HepG2 (cell line): ENCODE measurements around the gene ARG2. TPM values are rescaled to one million over a fixed set of nuclear protein-coding genes. Genes with fewer than 3 reads are reported as not detected.

Experiments
- ERF ChIP-seq: IDR thresholded peaks from 2 replicates; pipeline ENCODE4 v1.6.1; 2018; ENCODE audit warnings: missing biosample characterization, missing genetic modification reagents
- HNF1B ChIP-seq: sonication (generic); formaldehyde crosslinking; IDR thresholded peaks from 2 replicates; pipeline ENCODE4 v1.5.1; 2020; ENCODE audit warnings: mild to moderate bottlenecking, moderate library complexity, missing genetic modification reagents
- NCOA2 ChIP-seq: sonication (generic); formaldehyde crosslinking; IDR thresholded peaks from 2 replicates; pipeline ENCODE4 v1.8.0; 2022; ENCODE audit warnings: inconsistent platforms
- NCOR1 ChIP-seq: fragments of 200-600 bp; sonication (generic); IDR thresholded peaks from 2 replicates; pipeline ENCODE4 v1.7.0; 2017; ENCODE audit warnings: antibody characterized with exemption, low read length, borderline replicate concordance
- POLR2G ChIP-seq: fragments of 200-400 bp; formaldehyde crosslinking; IDR thresholded peaks from 2 replicates; pipeline ENCODE4 v1.6.1; 2018; ENCODE audit warnings: mild to moderate bottlenecking, low read depth, low read length, moderate library complexity
- RBM39 ChIP-seq: fragments of 200-400 bp; formaldehyde crosslinking; IDR thresholded peaks from one replicate; pipeline ENCODE4 v1.6.1; 2018; ENCODE audit warnings: antibody characterized with exemption, mild to moderate bottlenecking, low read depth, low read length; ENCODE audit not compliant: poor library complexity, severe bottlenecking
- TAF1 ChIP-seq: sonication (generic); formaldehyde crosslinking; IDR thresholded peaks from 2 replicates; pipeline ENCODE4 v1.4.0; 2020; ENCODE audit warnings: missing genetic modification reagents
- USF2 ChIP-seq, 2 experiments: sonication (generic) in 1 of 2; formaldehyde crosslinking in 1 of 2; IDR thresholded peaks; 2 replicates each; pipeline versions ENCODE4 v1.5.1 to v1.6.1; 2011 to 2020; ENCODE audit warnings: borderline replicate concordance in 1 of 2, low read depth in 1 of 2, low read length in 1 of 2, mild to moderate bottlenecking in 1 of 2, missing genetic modification reagents in 1 of 2, moderate library complexity in 1 of 2
- ZFP91 ChIP-seq: sonication (generic); formaldehyde crosslinking; IDR thresholded peaks from 2 replicates; pipeline ENCODE4 v1.9.0; 2022; ENCODE audit warnings: missing genetic modification reagents, mild to moderate bottlenecking, borderline replicate concordance
- ZNF354B ChIP-seq: sonication (generic); formaldehyde crosslinking; IDR thresholded peaks from 2 replicates; pipeline ENCODE4 v1.8.0; 2022; ENCODE audit warnings: mild to moderate bottlenecking, missing genetic modification reagents
- ZNF503 ChIP-seq: sonication (generic); formaldehyde crosslinking; IDR thresholded peaks from 2 replicates; pipeline ENCODE4 v1.4.0; 2020; ENCODE audit warnings: missing genetic modification reagents
- ZNF512 ChIP-seq: sonication (generic); formaldehyde crosslinking; IDR thresholded peaks from 2 replicates; pipeline ENCODE4 v1.4.0; 2020; ENCODE audit warnings: mild to moderate bottlenecking, missing genetic modification reagents
- ZNF562 ChIP-seq: sonication (generic); formaldehyde crosslinking; IDR thresholded peaks from 2 replicates; pipeline ENCODE4 v1.8.0; 2022; ENCODE audit warnings: missing genetic modification reagents, borderline replicate concordance
- ZNF768 ChIP-seq: sonication (generic); formaldehyde crosslinking; IDR thresholded peaks from 2 replicates; pipeline ENCODE4 v1.4.0; 2020; ENCODE audit warnings: missing genetic modification reagents
- polyA plus RNA-seq, 8 experiments: library from polyadenylated mRNA; depleted of rRNA in 3 of 8; stranded (reverse) in 7 of 8; unstranded in 1 of 8; fragments of >200 nt; fragmentation: Illumina TruSeq in 4 of 8; extraction: Trizol in 4 of 8; gene quantifications; 2 replicates each; pipeline versions ENCODE4 v1.2.1 to v1.2.3, GENCODE V29; 2011 to 2016; ENCODE audit warnings: low read depth in 4 of 8, missing spikeins in 1 of 8, mixed read lengths in 1 of 8; ENCODE audit not compliant: insufficient read depth in 1 of 8
- total RNA-seq, 5 experiments: library from RNA; depleted of rRNA; stranded (reverse); fragments of >200 nt; fragmentation: Illumina TruSeq; extraction: Trizol; gene quantifications; 2 replicates each; pipeline ENCODE4 v1.2.3, GENCODE V29; 2016; ENCODE audit warnings: low read depth in 1 of 5
- TF ChIP-seq, protein P1 (sequence below): sonication (generic); formaldehyde crosslinking; conservative IDR thresholded peaks from 2 replicates; pipeline ENCODE4 v1.8.1; 2023; ENCODE audit warnings: missing genetic modification reagents

Gene ARG2
- total and polyA plus RNA-seq, 2 of the 13 experiments (the other 11 are each of a cell fraction or from before 2014, with no cell fraction given) = 37.5 to 73.6 TPM

DNA sequence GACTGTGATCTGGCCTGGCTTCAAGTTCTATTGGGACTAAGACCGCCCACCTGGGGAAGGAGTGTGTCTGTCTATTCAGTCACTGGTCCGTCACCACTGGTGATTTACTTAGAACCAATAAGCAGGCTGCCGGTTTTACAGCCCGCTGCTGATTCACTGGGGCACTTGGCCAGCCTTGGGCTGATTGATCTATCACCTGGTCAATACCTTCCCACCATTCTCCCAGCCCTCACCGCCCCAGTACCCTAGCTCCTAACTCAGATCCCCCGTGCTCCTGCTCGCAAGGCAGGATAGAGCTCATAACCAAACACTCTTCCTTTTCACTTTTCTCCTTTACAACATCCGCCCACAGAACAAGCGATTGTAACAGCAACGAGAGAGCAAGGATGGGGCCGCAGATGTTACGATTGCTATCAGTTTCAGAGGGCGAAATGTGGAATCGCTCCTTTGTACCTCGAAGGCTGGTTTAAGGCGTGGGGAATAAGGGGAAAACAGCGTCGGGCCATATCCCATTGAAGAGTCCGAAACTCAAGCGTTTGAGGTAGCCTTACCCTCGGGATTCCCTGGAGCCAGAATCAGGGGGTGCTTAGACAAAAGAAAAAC, 75.2 kb downstream of the ARG2 start (continued):
- no peak for TF ChIP-seq HNF1B (CRISPR knock-in tag)
- 0 out of 2 replicates have a peak, but pooled peaks have one; percentile 33 for TF ChIP-seq ZFP91
- no peak for TF ChIP-seq NCOA2
- TF ChIP-seq RBM39 = no peak
- no peak for TF ChIP-seq ZNF512 (CRISPR knock-in tag)
- TF ChIP-seq, protein P1, sequence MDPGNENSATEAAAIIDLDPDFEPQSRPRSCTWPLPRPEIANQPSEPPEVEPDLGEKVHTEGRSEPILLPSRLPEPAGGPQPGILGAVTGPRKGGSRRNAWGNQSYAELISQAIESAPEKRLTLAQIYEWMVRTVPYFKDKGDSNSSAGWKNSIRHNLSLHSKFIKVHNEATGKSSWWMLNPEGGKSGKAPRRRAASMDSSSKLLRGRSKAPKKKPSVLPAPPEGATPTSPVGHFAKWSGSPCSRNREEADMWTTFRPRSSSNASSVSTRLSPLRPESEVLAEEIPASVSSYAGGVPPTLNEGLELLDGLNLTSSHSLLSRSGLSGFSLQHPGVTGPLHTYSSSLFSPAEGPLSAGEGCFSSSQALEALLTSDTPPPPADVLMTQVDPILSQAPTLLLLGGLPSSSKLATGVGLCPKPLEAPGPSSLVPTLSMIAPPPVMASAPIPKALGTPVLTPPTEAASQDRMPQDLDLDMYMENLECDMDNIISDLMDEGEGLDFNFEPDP = no peak
- peak; percentile 56 for TF ChIP-seq TAF1 (CRISPR knock-in tag)
- TF ChIP-seq NCOR1 = no peak
- TF ChIP-seq USF2 (IDR thresholded peaks at IDR 0.05; ENCODE audit: low read depth, low read length) = no peak
- TF ChIP-seq USF2 (CRISPR knock-in tag; IDR thresholded peaks at IDR 0.05; ENCODE audit: borderline replicate concordance) = no peak
- TF ChIP-seq ZNF768 (CRISPR knock-in tag) = no peak
- TF ChIP-seq ZNF354B = no peak
- TF ChIP-seq POLR2G = 0 out of 2 replicates have a peak, but pooled peaks have one; percentile 52
- no peak for TF ChIP-seq ERF
- no peak for TF ChIP-seq ZNF562
- no peak for TF ChIP-seq ZNF503
